Glutamatergic neuron (in vitro differentiated cells): ENCODE data around the gene AXL. TPM values are rescaled to one million over a fixed set of nuclear protein-coding genes. Genes with fewer than 3 reads are reported as not detected.
"Not testable (repeated sequence)": the region's sequence is repeated elsewhere in the genome, so short reads cannot be mapped to it uniquely, and the experiment has no call there.

Experiments used
- DNase-seq: peaks from one replicate; pipeline ENCODE4 v3.0.0; 2022
- H3K27ac Mint-ChIP-seq: one replicate; pipeline ENCODE4 v1.8.0; 2020; ENCODE audit warnings: mild to moderate bottlenecking, mixed read lengths, inconsistent platforms; ENCODE audit not compliant: unreplicated experiment
- H3K27me3 Mint-ChIP-seq: one replicate; pipeline ENCODE4 v1.8.0; 2020; ENCODE audit warnings: mild to moderate bottlenecking, moderate library complexity, mixed read lengths, inconsistent platforms; ENCODE audit not compliant: unreplicated experiment
- H3K36me3 Mint-ChIP-seq: one replicate; pipeline ENCODE4 v1.8.0; 2020; ENCODE audit warnings: mild to moderate bottlenecking, mixed read lengths, inconsistent platforms; ENCODE audit not compliant: unreplicated experiment
- H3K4me1 Mint-ChIP-seq: one replicate; pipeline ENCODE4 v1.8.0; 2020; ENCODE audit warnings: mild to moderate bottlenecking, low read depth, mixed read lengths, inconsistent platforms; ENCODE audit not compliant: unreplicated experiment
- H3K4me3 Mint-ChIP-seq: one replicate; pipeline ENCODE4 v1.8.0; 2020; ENCODE audit warnings: mild to moderate bottlenecking, mixed read lengths, inconsistent platforms; ENCODE audit not compliant: unreplicated experiment
- H3K9me3 Mint-ChIP-seq: one replicate; pipeline ENCODE4 v1.8.0; 2020; ENCODE audit warnings: mild to moderate bottlenecking, moderate library complexity, mixed read lengths, inconsistent platforms; ENCODE audit not compliant: unreplicated experiment
- CTCF ChIP-seq: fragments of 200-600 bp; sonication (generic); IDR thresholded peaks from one replicate; pipeline ENCODE4 v1.5.0; 2021; ENCODE audit not compliant: partially characterized antibody, unreplicated experiment
- total RNA-seq: library from RNA; stranded (reverse); fragmentation: NEBNext Ultra II Directional; extraction: Animal tissue kit (Norgen Biotek cat#: 25700); gene quantifications from one replicate; pipeline ENCODE4 v1.2.1, GENCODE V29; 2021; ENCODE audit not compliant: unreplicated experiment

AXL gene
- total RNA-seq, 1 donor from 2014 or later, result not detected

DNA sequence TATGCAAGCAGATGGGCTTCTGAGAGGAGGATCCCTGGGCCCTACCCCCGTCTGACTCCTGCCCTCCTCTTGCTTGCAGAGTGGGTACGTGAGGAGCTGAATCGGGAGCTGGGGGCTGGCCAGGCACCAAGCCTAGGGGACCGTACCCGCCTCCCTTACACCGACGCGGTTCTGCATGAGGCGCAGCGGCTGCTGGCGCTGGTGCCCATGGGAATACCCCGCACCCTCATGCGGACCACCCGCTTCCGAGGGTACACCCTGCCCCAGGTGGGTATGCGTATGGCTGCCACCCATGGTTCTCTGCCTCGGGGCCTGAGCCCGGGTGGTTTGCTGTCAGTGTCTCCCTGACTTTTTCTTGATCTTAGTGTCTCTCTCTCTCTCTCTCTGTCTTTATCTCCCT, 15.7 kb upstream of the AXL start:
- H3K9me3 Mint-ChIP-seq, result peaks cover 4% of the 10 kb centered on the region
- H3K27ac Mint-ChIP-seq, result no peak overlapping the region
- peaks cover 5% of the 10 kb centered on the region for H3K27me3 Mint-ChIP-seq
- no peaks in the 10 kb centered on the region for H3K36me3 Mint-ChIP-seq
- no peak for DNase-seq
- no peak overlapping the region for H3K4me3 Mint-ChIP-seq
- no peaks in the 10 kb centered on the region for H3K4me1 Mint-ChIP-seq
- no peak for TF ChIP-seq CTCF

DNA sequence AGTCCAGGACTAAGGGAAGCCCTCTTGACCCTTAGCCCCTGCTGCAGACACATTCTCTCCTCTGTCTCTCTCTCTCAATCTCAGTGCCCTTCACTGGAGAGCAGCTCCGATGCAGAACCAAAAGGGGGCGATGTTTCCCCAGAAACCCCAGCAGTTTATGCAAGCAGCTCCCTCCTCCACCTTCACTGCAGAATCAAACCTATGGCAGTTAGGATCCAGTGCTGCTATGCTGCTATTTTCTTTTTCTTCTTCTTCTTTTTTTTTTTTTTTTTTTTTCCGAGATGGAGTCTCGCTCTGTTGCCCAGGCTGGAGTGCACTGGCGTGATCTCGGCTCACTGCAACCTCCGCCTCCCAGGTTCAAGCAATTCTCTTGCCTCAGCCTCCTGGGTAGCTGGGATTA, 14.7 kb upstream of the AXL start:
- not testable (repeated sequence) for H3K36me3 Mint-ChIP-seq, H3K27me3 Mint-ChIP-seq, H3K4me1 Mint-ChIP-seq, H3K9me3 Mint-ChIP-seq, H3K4me3 Mint-ChIP-seq
- peak; percentile 74 for TF ChIP-seq CTCF
- peak; percentile 83 for DNase-seq
- peak overlapping the region; percentile 52 for H3K27ac Mint-ChIP-seq

DNA sequence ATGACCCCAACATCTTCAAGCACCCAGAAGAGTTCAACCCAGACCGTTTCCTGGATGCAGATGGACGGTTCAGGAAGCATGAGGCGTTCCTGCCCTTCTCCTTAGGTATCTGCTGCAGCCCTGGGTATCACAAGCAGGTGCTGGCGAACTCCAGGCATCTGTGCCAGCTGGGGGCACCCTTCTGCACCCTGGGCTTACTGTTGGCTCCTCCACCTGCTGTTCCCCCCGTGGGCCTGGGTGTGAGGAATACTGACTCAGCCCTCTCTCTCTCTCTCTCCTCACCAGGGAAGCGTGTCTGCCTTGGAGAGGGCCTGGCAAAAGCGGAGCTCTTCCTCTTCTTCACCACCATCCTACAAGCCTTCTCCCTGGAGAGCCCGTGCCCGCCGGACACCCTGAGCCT, 13.0 kb upstream of the AXL start:
- H3K27ac Mint-ChIP-seq, result no peak overlapping the region
- no peaks in the 10 kb centered on the region for H3K36me3 Mint-ChIP-seq

GRCh38 chr19:41206456-41206855, 12.6 kb upstream of the AXL start:
- H3K27ac Mint-ChIP-seq, result no peak overlapping the region
- H3K4me3 Mint-ChIP-seq, result no peak overlapping the region
- peaks cover 2% of the 10 kb centered on the region for H3K27me3 Mint-ChIP-seq
- no peak for TF ChIP-seq CTCF
- DNase-seq, result no peak
- no peaks in the 10 kb centered on the region for H3K36me3 Mint-ChIP-seq
- H3K4me1 Mint-ChIP-seq, result no peaks in the 10 kb centered on the region
- H3K9me3 Mint-ChIP-seq, result peaks cover 1% of the 10 kb centered on the region

More for the DNA sequence above, 13.0 kb upstream of the AXL start:
- peaks cover 1% of the 10 kb centered on the region for H3K9me3 Mint-ChIP-seq
- TF ChIP-seq CTCF, result no peak
- no peak overlapping the region for H3K4me3 Mint-ChIP-seq
- peaks cover 2% of the 10 kb centered on the region for H3K27me3 Mint-ChIP-seq
- DNase-seq, result no peak
- no peaks in the 10 kb centered on the region for H3K4me1 Mint-ChIP-seq

DNA sequence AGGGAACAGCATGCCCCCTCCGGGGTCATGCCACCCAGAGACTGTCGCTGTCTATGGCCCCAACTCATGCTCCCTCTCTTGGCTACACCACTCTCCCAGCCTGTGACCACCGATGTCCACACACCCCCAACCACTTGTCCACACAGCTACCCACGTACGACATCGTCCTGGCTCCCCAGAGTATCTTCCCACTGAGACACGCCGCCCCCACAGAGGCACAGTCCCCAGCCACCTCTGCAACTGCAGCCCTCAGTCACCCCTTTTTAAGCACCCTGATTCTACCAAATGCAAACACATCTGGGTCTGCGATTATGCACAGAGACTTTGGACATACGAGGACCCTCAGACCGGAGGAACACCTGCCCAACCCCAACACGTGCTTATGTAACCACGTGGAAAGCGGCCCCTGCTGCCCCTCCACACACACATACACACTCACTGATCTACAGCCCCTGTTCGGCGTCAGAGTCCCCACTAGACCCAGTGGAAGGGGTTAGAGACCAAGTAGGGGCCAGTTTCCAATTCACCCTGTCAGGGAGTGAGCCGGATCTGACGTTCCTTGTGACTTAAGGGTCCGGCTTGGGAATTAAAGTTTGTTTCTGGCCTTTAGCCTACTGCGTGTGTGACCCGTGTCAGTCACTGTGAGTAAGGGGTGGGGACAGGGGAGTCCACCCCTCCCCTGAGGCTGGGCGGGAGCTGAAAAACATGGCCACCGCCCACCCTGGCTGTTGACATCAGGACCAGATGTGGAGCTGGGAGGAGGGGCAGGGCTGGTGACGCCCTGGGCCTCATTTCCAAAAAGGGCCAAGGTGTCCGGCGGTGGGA, 11.9 kb upstream of the AXL start:
- no peak for DNase-seq
- TF ChIP-seq CTCF, result no peak
- H3K27ac Mint-ChIP-seq, result no peak overlapping the region
- no peaks in the 10 kb centered on the region for H3K36me3 Mint-ChIP-seq
- H3K4me3 Mint-ChIP-seq, result no peak overlapping the region
- H3K4me1 Mint-ChIP-seq, result no peaks in the 10 kb centered on the region
- peaks cover 1% of the 10 kb centered on the region for H3K9me3 Mint-ChIP-seq
- peaks cover 2% of the 10 kb centered on the region for H3K27me3 Mint-ChIP-seq
